T-helper 9 cell (primary cell): ENCODE measurements around the gene ISX.
"Not testable (repeated sequence)": the region's sequence is repeated elsewhere in the genome, so short reads cannot be mapped to it uniquely, and the experiment has no call there.

ENCODE experiments used
- DNase-seq: peaks from one replicate; pipeline ENCODE4 v3.0.0-alpha.2; 2020
- total RNA-seq, 2 donors: gene quantifications; one replicate each; lab custom pipeline; 2026; lab: John Stamatoyannopoulos, UW

The ISX gene
- 0 reads per million in 2 donors for total RNA-seq

- no peak for DNase-seq
Measured at GRCh38 chr22:35065796-35066218, at the start of gene ISX. ISX (plus strand) TSS chr22:35066158; CDS start chr22:35067088, 930 bp downstream.

- DNase-seq = no peak
Measured at GRCh38 chr22:35016909-35017308, 49.0 kb upstream of the ISX start.

DNA sequence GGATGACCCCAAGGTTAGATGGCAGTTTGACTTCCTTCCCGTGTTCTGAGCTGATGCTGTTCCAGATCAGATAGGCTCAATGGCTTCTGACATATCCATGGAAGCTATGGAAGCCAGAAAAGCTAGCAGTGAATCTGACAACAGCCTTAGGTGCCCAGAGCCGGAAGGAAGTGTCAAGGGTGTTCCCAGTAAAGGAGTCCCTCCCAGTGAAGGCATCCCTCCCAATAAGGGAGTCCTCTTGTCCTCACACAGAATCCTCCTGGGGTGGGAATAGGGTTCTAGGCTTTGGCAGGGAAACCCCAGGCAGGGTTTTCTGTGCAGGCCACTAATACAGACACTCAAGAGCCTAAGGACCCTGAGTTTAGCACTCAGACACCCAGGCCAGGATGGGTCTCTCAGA is 47.0 kb upstream of the ISX start:
- DNase-seq = no peak

GRCh38 chr22:35020517-35020916 is 45.4 kb upstream of the ISX start:
- DNase-seq = no peak

GRCh38 chr22:35021161-35021560 is 44.8 kb upstream of the ISX start:
- DNase-seq = no peak

- DNase-seq = no peak
Measured at GRCh38 chr22:35022291-35022690, 43.7 kb upstream of the ISX start.

DNA sequence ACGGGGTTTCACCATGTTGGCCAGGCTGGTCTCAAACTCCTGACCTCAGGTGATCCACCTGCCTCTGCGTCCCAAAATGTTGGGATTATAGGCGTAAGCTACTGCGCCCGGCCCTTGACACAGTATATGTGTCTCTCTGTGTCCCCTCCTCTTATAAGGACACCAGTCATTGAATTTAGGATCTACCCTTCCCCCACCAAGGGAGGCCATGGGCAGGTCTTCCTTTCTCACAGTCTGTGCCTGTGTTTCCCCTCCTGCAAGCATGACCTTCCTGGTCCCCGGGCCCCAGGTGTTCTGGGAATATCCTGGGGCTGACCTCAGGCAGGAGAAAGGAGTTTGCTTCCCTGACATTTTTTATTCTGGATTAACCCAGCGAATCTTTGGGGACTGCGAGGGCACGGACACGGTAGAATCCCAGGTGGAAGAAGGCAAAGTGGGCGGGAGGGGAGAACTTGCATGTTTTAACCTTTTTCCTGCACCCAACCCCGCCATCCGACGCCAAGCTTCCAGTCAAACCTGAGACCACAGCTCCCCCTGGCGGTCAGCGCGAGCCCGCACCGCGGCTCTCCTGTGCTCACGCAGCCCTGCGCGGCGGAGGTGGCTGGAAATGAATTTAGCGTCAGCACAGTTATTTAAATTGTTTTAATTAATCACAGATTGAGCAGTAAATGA is 42.1 kb upstream of the ISX start:
- DNase-seq = peak; percentile 22

- no peak for DNase-seq
Measured at GRCh38 chr22:35024364-35024692, 41.6 kb upstream of the ISX start.

DNA sequence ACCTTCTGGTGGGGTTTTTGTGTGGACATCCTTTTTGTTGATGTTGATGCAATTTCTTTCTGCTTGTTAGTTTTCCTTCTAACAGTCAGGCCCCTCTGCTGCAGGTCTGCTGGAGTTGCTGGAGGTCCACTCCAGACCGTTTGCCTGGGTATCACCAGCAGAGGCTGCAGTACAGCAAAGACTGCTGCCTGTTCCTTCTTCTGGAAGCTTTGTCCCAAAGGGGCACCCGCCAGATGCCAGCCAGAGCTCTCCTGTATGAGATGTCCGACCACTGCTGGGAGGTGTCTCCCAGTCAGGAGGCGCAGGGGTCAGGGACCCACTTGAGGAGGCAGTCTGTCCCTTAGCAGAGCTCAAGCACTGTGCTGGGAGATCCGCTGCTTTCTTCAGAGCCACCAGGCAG is 35.8 kb upstream of the ISX start:
- DNase-seq = not testable (repeated sequence)

- DNase-seq = no peak
Measured at GRCh38 chr22:35032571-35032970, 33.4 kb upstream of the ISX start.

DNA sequence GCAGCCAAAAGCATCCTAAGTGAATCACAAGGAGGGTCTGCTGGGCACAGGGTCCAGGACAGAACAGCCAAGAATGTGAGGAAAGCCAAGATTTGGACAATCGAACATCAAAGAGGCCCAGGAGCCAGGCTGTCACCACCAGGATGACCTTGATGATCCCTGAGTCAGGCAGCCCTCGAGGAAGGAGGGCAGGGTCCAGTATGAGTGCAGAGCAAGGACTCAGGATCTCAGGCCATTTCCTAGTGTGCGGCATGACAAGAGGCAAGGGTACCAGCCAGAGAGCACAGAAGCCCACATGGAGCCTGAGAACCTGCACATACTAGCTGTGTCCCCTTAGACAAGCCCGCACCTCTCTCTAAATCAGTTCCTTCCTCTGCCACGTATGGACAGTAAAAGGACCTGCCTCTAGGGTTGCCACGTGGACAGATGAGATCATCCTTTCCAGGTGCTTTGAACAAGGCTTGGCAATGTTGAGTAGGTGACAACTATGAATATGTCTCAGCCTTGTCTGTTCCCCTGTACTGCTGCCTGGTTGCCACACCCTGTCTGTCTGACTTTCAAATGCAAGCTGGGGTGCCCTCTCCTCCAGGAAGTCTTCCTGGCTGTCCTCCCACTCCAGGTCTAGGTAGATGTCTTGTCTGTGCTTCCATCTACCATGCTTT is 32.2 kb upstream of the ISX start:
- DNase-seq = no peak

- no peak for DNase-seq
Measured at GRCh38 chr22:35034963-35035362, 31.0 kb upstream of the ISX start.

- no peak for DNase-seq
Measured at GRCh38 chr22:35037089-35037488, 28.9 kb upstream of the ISX start.

DNA sequence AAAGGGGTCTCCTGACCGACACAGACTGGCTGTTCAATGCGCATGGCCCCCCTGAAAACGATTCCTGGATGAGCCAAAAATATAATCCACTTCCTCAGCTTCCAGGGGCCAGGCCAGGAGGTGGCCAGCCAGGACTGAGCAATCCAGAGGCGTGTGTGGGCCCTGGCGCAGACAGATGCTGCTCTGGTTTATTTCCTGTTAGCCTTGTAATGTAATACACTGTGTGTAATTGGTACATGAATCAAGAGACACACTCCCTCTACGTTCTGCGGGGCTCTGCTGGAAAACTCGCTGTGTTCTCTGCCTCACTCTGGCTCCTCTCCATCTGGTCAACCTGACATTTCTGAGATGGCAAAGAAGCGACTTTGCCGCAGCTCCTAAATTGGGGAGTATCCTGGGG is 26.3 kb upstream of the ISX start:
- no peak for DNase-seq

DNA sequence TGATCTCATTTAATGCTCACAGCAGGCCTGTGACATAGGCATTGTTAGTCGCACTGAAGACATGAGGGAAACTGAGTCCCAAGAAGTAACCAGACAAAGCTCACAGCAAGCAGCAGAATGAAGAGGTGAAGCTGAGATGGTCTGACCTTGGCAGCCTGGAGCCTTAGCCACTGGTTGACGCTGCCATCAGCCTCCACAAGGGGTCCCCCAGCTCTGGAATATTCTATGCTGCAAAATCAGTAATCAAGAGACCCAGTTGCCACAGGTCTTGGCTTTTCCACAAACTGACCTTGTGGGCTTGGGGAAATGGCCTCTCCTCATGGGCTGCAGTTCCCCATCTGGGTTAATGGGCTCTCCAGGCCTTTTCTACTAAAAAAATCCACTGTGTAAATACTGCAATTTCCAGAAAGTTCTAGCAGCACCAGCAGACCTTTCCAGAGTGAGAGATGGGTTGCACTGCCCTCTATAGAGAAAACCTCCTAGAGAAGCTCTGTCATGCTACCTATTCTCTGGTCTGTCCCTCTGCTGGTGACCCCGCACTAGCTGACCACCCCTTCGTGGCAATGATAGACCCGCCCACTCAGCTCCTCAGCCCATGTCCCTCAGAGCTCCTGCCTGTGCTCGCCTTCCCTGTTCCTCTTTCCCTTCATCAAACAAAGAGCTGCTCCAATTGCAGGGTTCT is 22.6 kb upstream of the ISX start:
- DNase-seq = no peak

- DNase-seq = no peak
Measured at GRCh38 chr22:35043934-35044319, 22.0 kb upstream of the ISX start.

GRCh38 chr22:35044607-35045390 is 21.2 kb upstream of the ISX start:
- no peak for DNase-seq

DNA sequence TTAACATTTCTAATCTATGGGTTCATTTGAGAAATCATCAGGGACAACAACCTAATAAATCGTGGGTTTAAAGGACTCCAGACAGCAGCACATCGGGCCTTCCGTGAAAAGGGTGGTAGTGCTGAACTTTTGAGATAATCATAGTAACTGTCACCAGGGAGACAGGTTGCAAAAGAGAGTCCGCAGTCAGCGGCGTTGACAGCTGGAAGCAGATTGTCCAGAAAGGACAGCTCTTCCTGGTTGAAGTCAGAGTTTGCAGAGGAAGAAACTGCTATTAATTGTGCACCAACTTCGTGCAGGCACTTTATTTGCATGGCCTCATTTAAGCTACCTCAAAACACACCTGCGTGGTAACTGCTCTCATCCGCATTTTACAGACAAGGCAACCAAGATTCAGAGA is 20.5 kb upstream of the ISX start:
- DNase-seq = no peak

DNA sequence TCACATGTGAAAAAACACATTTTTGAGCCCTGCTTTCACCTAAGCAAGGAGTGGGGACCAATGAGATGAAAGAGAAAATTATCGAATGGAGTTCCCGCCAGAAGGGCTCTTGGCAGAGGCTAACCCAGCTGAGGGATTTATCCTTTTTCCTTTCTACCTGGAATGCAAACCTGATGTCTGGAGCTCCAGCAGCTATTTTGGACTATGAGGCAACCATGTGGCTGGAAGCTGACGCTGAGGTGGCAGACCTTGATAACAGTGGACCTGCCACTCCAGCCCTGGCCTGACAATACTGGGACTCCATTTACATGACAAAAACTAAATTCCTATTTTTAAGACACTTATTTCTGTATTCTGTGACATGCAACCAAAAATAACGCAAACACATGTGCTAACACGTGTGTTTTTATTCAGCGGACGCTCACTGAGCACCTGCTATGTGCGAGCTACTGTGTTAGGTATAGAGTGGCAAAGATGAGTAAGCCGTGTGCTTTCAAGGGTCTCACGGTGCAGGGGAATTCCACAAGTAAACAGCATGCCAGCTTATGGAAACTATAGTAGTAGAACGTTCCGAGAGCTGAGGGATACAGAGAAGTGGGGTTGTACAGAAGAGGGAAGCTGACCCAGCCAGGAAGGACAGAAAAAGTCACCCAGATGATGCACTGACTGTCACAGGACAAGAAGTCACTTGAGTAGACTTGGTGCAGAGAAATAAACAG is 19.1 kb upstream of the ISX start:
- DNase-seq = no peak

- DNase-seq = not testable (repeated sequence)
Measured at GRCh38 chr22:35050038-35050437, 15.9 kb upstream of the ISX start.

GRCh38 chr22:35051013-35051535 is 14.9 kb upstream of the ISX start:
- no peak for DNase-seq

- no peak for DNase-seq
Measured at GRCh38 chr22:35051791-35052190, 14.2 kb upstream of the ISX start.
